ENCODE measurements around the gene SNAP25.

SNAP25 gene

GRCh38 chr20:10268636-10269035, 50.0 kb downstream of the SNAP25 start:
- no peak for DNase-seq

GRCh38 chr20:10270630-10271029, 52.0 kb downstream of the SNAP25 start:
- no peak for DNase-seq

- no peak for DNase-seq
Measured at GRCh38 chr20:10271494-10272219, 53.0 kb downstream of the SNAP25 start.

- no peak for DNase-seq
Measured at GRCh38 chr20:10276878-10277580, 58.4 kb downstream of the SNAP25 start.

GRCh38 chr20:10277616-10278015, 59.0 kb downstream of the SNAP25 start:
- DNase-seq, result no peak

GRCh38 chr20:10278412-10278811, 59.8 kb downstream of the SNAP25 start:
- DNase-seq, result no peak

GRCh38 chr20:10280018-10280908, 61.6 kb downstream of the SNAP25 start:
- DNase-seq, result no peak

GRCh38 chr20:10281911-10282310, 63.3 kb downstream of the SNAP25 start:
- no peak for DNase-seq

- no peak for DNase-seq
Measured at GRCh38 chr20:10282979-10283456, 64.4 kb downstream of the SNAP25 start.

GRCh38 chr20:10286356-10286755, 67.7 kb downstream of the SNAP25 start:
- no peak for DNase-seq

- DNase-seq, result no peak
Measured at GRCh38 chr20:10288421-10288820, 69.8 kb downstream of the SNAP25 start.

GRCh38 chr20:10288954-10289646, 70.5 kb downstream of the SNAP25 start:
- no peak for DNase-seq

GRCh38 chr20:10291568-10292248, 73.1 kb downstream of the SNAP25 start:
- DNase-seq, result no peak

GRCh38 chr20:10297223-10297622, 78.6 kb downstream of the SNAP25 start:
- no peak for DNase-seq

GRCh38 chr20:10297684-10298240, 79.1 kb downstream of the SNAP25 start:
- no peak for DNase-seq

GRCh38 chr20:10300582-10301446, 82.2 kb downstream of the SNAP25 start:
- DNase-seq, result no peak

GRCh38 chr20:10303852-10304251, 85.2 kb downstream of the SNAP25 start:
- no peak for DNase-seq

GRCh38 chr20:10304471-10305046, 85.9 kb downstream of the SNAP25 start:
- DNase-seq, result no peak

GRCh38 chr20:10306440-10307358, 88.1 kb downstream of the SNAP25 start:
- DNase-seq, result no peak
